ENCODE measurements around the gene GLRX5.
A peak's percentile ranks its signal among the peaks of the same experiment; 100 is the strongest.

Gene GLRX5

GRCh38 chr14:95534299-95535225, at the start of gene GLRX5:
Gene GLRX5 (plus strand): TSS chr14:95535050. CDS start chr14:95535090, 40 bp downstream.
- DNase-seq: peak; percentile 99

- no peak for DNase-seq
These were observed 49.5 kb upstream of the GLRX5 start for GRCh38 chr14:95485222-95485819.

- peak; percentile 10 for DNase-seq
These were observed 47.8 kb upstream of the GLRX5 start for GRCh38 chr14:95486875-95487668.

- no peak for DNase-seq
These were observed 47.2 kb upstream of the GLRX5 start for GRCh38 chr14:95487669-95488084.

GRCh38 chr14:95488376-95489213, 46.3 kb upstream of the GLRX5 start:
- no peak for DNase-seq

GRCh38 chr14:95489214-95490137, 45.4 kb upstream of the GLRX5 start:
- no peak for DNase-seq

GRCh38 chr14:95490138-95490509, 44.7 kb upstream of the GLRX5 start:
- no peak for DNase-seq

- no peak for DNase-seq
These were observed 44.0 kb upstream of the GLRX5 start for GRCh38 chr14:95490727-95491451.

- DNase-seq: no peak
These were observed 42.8 kb upstream of the GLRX5 start for GRCh38 chr14:95491936-95492608.

- DNase-seq: no peak
These were observed 41.3 kb upstream of the GLRX5 start for GRCh38 chr14:95493503-95493902.

- no peak for DNase-seq
These were observed 40.9 kb upstream of the GLRX5 start for GRCh38 chr14:95493976-95494375.

- no peak for DNase-seq
These were observed 40.4 kb upstream of the GLRX5 start for GRCh38 chr14:95494456-95494855.

- DNase-seq: no peak
These were observed 39.8 kb upstream of the GLRX5 start for GRCh38 chr14:95495076-95495475.

- DNase-seq: no peak
These were observed 39.3 kb upstream of the GLRX5 start for GRCh38 chr14:95495538-95496025.

GRCh38 chr14:95496111-95496681, 38.7 kb upstream of the GLRX5 start:
- no peak for DNase-seq

GRCh38 chr14:95496690-95497259, 38.1 kb upstream of the GLRX5 start:
- no peak for DNase-seq

- DNase-seq: no peak
These were observed 37.3 kb upstream of the GLRX5 start for GRCh38 chr14:95497561-95498011.

- no peak for DNase-seq
These were observed 36.1 kb upstream of the GLRX5 start for GRCh38 chr14:95498622-95499353.
